Hypothalamus (tissue), 51 donors: ENCODE results near the gene ADCK1.
"Not testable (repeated sequence)": the region's sequence is repeated elsewhere in the genome, so short reads cannot be mapped to it uniquely, and the experiment has no call there.

Experiments used
- DNase-seq, 51 donors: peaks; one replicate each; lab custom pipeline; 2025; lab: John Stamatoyannopoulos, UW

The ADCK1 gene, protein sequence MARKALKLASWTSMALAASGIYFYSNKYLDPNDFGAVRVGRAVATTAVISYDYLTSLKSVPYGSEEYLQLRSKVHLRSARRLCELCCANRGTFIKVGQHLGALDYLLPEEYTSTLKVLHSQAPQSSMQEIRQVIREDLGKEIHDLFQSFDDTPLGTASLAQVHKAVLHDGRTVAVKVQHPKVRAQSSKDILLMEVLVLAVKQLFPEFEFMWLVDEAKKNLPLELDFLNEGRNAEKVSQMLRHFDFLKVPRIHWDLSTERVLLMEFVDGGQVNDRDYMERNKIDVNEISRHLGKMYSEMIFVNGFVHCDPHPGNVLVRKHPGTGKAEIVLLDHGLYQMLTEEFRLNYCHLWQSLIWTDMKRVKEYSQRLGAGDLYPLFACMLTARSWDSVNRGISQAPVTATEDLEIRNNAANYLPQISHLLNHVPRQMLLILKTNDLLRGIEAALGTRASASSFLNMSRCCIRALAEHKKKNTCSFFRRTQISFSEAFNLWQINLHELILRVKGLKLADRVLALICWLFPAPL

DNA sequence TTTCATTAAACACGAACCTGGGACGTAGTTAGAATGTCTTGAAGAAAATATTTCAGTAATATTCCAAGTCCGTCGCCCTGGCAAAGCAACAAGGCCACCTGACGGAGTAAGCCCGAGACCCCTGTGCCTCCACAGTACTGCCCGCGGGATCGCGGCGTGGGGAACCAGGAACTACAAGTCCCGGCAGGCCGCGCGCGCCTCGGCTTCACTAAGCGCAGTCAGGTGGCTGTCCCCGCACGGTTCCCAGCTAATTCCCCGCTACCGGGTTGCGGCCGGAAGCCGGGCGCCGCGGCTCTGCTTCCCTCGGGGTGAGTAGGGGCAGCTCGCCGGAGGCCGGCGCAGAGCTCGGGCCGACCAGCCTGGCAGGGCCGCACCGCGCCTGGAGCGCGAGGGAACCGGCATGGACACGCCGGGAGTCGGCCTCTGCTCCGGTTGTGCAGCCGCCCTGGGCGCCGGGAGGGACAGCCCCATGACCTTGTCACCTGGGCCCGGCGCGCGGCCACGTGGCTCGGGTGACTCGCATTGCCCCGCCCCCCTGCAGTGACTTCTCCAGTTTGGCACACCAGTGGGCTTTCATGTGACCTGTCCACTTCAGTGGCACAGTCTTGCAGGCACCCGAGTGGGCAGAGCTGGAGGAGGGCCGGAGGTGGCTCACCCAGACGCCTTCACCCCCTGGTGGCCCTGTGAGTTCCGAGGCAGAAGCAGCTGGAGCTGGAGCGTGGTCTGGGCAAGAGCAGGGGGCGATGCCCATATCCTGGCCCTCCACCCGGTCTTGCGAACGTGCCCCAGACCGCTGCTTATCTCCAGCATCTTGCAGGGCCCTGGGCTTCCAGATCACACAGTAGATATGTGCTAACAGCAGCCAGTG, at the start of gene ADCK1:
Gene ADCK1 (plus strand): TSS at position 247 of the 868 bp plus-strand sequence. CDS start 18,870 bp downstream, outside the sequence.
- DNase-seq, result peak; percentile 76 to 100 (median 93)

DNA sequence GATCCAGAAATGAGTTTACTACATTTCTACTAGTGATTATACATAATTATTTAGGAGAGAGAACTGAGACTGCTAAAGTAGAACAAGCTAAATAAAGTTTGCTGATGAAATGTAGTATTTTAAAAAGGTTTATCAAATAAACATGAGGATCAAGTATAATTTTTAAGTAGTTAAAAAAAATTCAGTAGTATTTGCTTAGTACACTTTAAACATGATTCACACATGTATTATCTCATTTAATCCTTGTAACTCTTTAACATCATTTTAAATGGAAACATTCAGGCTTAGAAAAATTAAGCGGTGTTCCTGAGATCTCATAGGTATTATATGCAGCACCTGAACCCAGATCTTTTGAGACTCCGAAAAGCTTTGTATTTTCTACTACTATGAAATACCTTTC, 47.6 kb upstream of the ADCK1 start:
- DNase-seq, result no peak

DNA sequence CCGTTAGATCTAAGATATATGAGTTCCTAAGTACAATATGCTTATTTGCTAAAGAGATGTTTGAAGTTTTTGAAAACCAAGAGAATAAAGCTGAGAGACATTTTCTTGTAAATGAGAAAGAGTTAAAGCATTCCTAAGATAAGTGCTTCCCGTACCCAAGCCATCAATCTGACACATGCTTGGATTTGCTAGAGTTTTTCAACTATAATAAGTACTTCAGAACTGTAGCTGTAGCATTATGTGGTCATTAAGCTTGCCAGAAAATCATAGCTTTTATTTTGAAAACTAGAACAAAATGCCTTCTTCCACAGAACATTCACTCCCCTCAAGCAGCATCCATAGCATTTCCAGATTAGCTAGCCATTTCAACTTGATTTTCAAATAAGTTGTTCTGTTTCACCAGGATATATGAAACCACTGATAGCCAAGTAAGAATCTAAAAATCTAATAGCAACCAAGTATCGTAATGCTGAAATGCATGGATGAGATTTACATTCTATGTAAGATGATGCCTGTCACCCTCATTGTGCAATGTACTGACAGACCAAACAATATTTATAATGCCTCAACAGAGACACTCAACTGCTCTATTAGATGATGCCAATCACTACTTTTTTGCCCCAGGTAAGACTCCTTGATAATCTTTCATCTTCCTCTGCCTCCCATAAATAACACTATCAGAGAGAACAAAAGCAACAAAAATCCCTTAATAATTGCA, 47.0 kb upstream of the ADCK1 start:
- no peak for DNase-seq

DNA sequence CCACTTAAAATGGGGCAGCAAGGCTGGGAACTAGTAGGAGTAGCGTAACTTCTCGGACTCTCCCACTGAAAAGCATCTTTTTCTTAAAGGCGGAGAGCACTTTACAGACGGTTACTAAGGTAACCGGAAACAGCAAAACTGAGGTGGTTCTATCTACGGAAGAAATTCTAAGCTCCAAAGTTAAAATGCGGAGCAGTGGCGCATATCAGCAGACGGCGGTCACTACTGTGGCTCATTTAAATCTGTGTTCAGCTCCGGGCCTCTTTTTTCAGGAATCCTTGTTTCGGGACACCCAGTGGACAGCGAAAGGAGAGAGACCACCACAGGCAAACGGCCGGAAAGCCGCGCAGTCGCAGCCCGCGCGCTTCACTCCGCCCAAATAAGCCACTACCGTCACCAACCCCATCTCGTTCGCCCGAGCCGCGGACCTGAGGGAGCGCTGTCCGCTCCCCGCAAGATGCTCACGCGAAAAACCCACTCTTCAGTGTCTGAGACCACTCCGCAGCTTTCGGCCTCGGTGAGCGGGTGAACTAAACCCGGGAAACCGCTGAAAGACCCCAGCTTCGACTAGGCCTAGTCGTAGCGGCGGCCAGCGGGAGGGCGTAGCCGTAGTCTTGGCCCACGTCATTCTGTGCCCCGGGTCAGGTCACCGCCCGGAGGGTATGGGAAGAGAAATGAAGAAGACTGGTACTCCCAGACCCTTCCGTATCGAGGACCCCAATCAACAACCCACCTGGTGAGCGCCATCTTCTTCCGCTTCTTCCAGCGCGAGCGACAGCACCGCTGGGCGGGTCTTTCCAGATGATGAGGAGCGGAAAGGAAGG, 39.3 kb upstream of the ADCK1 start, which contains the start of gene SNW1:
Gene SNW1 (minus strand): TSS at position 776 of the 824 bp plus-strand sequence. CDS start 29 bp downstream, at position 747.
- peak; percentile 53 to 98 (median 88) for DNase-seq

DNA sequence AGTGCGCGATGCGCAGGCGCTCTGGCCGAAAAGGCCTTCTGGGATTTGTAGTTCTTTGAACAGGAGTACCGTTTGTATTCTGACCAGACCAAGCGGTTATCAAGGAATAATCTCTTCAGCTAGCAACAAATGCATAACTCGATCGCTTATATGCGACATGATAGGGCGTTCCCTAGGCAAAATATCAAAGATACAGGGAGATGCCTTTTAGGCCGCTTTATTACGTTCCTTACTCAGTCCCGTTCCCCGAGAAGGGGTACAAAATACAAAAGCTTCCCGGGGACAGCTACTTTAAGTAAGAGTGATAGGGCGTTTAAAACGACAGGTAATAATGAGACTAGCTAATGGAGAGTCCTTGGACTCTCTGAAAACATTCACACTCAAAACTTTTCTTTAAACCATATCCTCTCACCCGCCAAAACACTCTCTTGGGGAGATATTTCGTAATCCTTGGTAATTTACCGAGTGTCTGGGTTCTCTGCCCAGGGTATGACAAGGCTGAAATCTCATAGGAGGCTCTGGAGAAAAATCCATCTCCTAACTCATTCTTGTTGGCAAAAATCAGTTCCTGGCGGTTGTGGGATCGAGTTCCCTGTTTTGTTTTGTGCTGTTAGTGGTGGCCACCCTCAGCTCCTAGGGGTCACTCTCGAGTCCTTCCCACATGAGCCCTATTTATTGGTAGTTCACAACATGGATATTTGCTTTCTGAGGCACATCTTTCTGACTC, 38.5 kb upstream of the ADCK1 start:
- peak in 19 of 51 donors; percentile 1 to 60 (median 12) for DNase-seq

DNA sequence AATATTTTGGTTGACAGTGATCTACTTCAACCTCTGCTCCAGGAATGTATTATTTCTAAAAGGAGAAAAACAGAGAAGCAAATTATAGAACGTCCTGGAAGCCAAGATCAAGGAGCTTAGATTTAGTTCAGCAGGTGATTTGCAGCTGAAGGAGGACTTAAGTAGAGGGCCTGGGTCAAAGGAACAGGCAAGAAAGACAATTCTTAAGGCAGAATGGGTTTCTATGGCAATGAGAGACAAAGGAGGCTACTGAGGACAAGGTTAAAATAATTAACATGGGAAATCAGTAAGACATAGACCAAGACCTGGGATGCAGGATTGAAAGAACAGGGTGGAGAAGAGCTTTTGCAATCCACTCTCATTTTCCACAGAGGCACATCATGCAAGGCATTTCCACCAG, 36.6 kb upstream of the ADCK1 start:
- DNase-seq, result no peak

DNA sequence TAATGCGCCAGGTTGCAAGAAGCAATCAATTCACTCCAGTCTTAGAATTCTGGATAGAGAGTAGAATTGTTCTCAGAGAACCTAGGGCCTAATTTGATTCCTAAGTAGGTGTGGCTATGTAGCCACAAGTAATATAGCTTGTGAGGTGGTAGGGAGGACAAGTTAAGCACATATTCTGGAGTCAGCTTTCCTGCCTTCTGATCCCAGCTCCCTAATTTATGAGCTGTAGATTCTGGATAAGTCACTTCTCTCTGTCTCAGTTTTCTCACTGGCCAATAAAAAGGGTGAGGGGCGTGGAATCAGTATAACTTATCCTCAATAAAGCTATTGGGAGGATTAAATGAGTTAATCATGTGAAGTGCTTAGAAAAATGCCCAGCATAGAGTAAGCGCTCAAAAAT, 35.9 kb upstream of the ADCK1 start:
- DNase-seq, result no peak

DNA sequence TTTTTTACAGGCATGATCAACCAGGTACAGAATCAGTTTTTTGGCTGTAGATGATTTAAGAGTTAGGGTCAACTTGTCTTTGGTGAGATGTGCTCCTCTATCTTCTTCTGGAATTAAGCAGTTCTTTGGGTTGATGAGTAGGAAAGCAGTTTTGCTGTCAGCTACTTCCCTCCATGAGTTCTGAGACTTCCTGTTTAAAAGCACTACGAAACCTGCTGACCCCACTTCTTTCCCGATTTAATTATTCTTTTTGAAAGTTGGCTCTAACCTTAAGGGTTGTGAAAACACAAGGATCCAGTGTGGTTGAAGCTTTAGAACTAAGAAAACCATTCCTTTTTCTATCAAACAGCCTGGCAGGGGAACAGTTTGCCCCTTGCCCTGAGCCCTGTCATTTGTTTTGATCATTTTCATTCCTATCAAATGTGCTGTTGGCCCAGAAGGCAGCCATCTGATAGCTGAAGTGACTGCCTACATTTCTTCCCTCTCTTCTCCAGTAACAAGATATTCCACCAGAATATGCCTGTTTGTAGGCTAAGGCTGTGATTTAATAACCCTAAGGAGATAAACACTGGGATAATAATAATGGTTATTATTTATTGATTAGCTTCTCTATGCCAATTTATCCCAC, 31.4 kb upstream of the ADCK1 start:
- not testable (repeated sequence) for DNase-seq

DNA sequence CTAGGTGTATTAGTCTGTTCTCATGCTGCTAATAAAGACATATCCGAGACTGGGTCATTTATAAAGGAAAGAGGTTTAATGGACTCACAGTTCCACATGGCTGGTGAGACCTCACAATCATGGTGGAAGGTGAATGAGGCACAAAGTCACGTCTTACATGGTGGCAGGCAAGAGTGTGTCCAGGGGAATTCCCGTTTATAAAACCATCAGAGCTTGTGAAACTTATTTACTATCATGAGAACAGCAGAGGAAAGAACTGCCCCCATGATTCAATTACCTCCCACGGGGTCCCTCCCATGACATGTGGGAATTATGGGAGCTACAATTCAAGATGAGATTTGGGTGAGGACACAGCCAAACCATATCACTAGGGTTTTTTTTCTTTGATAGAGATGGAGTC, 25.9 kb upstream of the ADCK1 start:
- not testable (repeated sequence) for DNase-seq

DNA sequence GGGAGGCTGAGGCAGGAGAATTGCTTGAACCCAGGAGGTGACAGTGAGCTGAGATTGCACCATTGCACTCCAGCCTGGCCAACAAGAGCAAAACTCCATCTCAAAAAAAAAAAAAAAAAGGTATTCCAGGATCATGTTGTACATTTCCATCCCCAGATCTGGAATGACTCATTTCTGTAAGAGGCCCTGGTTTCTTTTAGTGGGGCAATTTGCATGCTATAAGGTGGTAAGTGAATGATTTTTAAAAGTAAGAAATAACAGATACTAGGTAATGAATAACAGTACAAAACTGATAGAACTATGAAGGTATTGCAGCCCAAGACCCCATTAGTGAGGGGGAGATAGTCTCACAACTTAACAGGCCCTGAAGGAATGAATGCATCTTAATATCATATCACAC, 17.7 kb upstream of the ADCK1 start:
- no peak for DNase-seq

DNA sequence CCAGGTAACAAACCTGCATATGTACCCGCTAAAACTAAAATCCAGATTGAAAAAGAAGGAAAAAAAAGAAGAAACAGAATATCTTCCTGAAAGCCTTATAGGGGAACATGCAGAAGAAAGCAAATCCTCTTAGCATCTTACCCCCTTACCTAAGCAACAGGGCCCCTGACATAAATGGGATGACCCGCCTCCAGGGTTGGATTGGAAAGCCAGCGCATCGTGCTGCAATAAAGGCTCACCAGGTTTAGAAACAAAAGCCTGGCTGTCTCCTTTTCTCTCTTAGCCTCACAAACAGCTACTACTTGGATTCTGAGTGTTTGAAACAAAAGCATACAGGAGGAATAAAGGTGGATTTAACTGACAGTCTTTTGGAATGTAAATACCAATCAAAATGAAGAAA, 13.8 kb upstream of the ADCK1 start:
- no peak for DNase-seq

DNA sequence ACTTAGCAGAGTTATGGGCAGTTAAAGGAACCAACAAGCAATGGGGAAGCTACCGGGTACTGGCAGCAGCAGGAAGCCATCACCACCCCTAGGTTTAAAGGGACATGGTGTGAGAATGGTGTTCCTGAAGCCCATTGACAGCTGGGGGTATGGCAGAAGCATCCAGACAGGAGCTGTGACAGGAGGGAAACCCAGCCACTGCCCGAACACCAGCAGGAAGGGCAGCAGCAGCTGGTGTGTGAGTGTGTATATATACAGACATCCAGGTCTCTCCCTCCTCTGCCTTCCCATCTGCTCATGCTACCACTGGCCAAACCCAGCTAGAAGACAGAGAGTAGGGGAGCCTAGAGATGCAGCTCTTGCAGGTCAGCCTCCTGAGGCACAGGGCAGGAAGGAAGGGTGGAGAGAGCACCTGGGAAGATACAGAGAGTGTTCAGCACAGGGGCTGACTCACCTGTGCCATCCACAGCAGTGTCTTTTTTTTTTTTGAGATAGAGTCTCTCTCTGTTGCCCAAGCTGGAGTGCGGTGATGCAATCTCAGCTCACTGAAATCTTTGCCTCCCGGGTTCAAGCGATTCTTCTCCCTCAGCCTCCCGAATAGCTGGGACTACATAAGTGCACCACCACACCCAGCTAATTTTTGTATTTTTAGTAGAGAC, 9.2 kb upstream of the ADCK1 start:
- DNase-seq, result no peak

DNA sequence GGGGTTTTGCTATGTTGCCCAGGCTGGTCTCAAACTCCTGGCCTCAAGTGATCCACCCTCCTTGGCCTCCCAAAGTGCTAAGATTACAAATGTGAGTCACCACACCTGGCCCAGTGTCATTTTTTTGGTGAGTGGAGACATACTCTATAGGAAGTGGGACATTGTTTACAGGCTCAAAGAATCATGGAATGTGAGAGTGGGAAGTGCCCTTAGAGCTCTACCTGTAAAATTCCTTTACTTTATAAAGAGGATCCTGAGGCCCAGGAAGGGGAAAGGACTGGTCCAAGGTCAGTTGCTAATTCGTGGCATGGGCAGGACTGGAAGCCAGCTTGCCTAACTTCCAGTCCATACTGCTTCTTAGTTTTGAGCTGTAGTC, 8.7 kb upstream of the ADCK1 start:
- no peak for DNase-seq

DNA sequence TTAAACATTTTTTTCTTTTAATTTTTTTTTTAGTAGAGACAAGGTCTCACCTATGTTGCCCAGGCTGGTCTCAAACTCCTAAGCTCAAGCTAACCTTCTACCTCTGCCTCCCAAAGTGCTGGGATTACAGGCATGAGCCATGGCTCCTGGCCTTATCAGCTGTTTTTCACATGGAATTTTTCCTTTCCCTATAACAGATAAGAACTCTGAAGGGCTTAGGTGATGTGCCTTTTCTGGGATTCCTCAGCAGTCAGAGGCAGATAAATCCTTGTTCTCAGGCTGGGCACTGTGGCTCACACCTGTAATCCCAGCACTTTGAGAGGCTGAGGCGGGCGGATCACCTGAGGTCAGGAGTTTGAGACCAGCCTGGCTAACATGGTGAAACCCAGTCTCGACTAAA, 6.7 kb upstream of the ADCK1 start:
- DNase-seq, result not testable (repeated sequence)

DNA sequence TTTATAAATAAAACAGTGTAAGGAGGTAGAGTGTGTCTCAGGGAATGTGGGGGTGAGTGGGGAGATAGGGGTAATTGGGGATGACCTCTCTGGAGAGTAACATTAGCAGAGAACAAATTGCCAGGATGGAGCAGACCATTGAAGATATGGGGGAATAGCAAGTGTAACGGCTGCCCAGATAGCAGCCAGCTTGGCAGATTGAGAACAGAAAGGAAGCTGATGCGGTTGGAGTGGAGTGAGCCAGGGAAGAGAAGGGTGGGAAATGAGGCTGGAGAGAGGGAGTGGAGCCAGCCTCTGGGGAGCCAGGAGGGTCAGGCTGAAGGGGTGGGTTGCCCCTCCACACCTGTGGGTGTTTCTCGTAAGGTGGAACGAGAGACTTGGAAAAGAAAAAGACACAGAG, 5.6 kb upstream of the ADCK1 start:
- DNase-seq, result no peak

DNA sequence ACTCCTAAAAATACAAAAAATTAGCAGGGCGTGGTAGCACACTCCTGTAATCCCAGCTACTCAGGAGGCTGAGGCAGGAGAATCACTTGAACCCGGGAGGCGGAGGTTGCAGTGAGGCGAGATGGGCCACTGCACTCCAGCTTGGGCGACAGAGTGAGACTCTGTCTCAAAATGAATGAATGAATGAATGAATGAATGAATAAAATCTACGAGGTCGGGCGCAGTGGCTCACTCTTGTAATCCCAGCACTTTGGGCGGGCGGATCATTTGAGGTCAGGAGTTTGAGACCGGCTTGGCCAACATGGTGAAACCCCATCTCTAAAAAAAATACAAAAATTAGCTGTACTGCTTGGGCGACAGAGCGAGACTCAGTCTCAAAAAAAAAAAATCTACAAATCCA, 453 bp upstream of the ADCK1 start:
- DNase-seq, result peak in 1 of 51 donors; percentile 2

DNA sequence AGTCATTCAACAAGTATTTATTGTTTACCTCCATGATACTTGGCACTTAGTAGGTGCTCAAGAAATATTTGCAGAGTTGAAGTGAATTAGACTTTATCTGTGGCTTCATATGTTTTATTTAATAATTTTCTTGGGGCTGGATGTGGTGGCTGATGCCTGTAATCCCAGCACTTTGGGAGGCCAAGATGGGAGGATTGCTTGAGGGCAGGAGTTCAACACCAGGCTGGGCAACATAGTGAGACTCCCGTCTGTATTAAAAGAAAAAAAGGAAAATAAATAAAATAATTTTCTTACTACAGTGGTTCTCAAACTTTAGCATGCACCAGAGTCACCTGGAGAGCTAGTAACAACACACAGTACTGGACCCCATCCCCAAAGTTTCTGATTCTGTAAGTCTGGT, 905 bp downstream of the ADCK1 start:
- DNase-seq, result no peak

DNA sequence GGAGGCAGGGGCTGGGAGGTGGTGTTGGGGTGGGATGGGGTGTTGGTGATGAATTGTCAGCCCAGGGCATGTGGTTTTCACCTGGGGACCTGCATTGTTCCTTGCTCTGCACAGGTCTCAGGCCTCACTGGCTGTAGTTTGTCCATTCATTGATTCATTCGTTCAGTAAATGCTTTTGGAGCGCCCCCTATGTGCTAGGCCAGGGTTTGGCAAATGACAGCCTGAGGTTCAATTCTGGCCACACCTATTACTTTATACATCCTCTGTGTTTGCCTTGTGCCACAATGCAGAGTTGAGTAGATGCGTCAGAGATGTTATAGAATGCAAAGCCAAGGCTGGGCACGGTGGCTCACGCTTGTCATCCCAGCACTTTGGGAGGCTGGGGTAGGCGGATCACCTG, 4.7 kb downstream of the ADCK1 start:
- no peak for DNase-seq
